HCT116 (cell line): ENCODE data around the gene RAI1.

Source experiments
- EGR1 ChIP-seq: IDR thresholded peaks from 2 replicates; pipeline ENCODE4 v1.6.1; 2012; ENCODE audit warnings: low read depth
- EZH2 ChIP-seq: fragments of 200-600 bp; sonication (generic); IDR thresholded peaks from 2 replicates; pipeline ENCODE4 v1.6.1; 2017; ENCODE audit warnings: antibody characterized with exemption, mixed run types
- EZH2phosphoT487 ChIP-seq: fragments of 200-600 bp; IDR thresholded peaks from 2 replicates; pipeline ENCODE4 v1.6.1; 2018; ENCODE audit warnings: antibody characterized with exemption, borderline replicate concordance
- JUND ChIP-seq: IDR thresholded peaks from 2 replicates; pipeline ENCODE4 v1.6.1; 2012
- POLR2A ChIP-seq: IDR thresholded peaks from 2 replicates; pipeline ENCODE4 v1.7.0; 2011; ENCODE audit warnings: borderline replicate concordance; ENCODE audit not compliant: insufficient read depth, insufficient read length; ENCODE audit errors: extremely low read depth
- POLR2AphosphoS5 ChIP-seq: IDR thresholded peaks from 2 replicates; pipeline ENCODE4 v1.6.1; 2011; ENCODE audit warnings: mild to moderate bottlenecking, low read depth, low read length, moderate library complexity
- RAD21 ChIP-seq: IDR thresholded peaks from 2 replicates; pipeline ENCODE4 v1.6.1; 2012; ENCODE audit warnings: low read depth, mild to moderate bottlenecking
- SIN3A ChIP-seq: IDR thresholded peaks from 2 replicates; pipeline ENCODE4 v1.6.1; 2012; ENCODE audit warnings: low read depth
- TCF7L2 ChIP-seq: IDR thresholded peaks from 2 replicates; pipeline ENCODE4 v1.7.0; 2011; ENCODE audit warnings: borderline replicate concordance, inconsistent platforms; ENCODE audit not compliant: insufficient read depth, insufficient read length; ENCODE audit errors: extremely low read depth
- YY1 ChIP-seq: IDR thresholded peaks from 2 replicates; pipeline ENCODE4 v1.6.1; 2011; ENCODE audit warnings: low read length, low read depth, moderate library complexity, mild to moderate bottlenecking; ENCODE audit not compliant: insufficient replicate concordance; ENCODE audit errors: extremely low read depth
- TF ChIP-seq, protein P1 (sequence below): IDR thresholded peaks from 2 replicates; pipeline ENCODE4 v1.6.1; 2012
- TF ChIP-seq, protein P2 (sequence below), 3 experiments: fragments of 200-600 bp in 1 of 3; sonication (generic) in 1 of 3; IDR thresholded peaks in 2 of 3; conservative IDR thresholded peaks in 1 of 3; 2 replicates each; pipeline ENCODE4 v1.5.1; 2012 to 2017; ENCODE audit warnings: low read depth in 2 of 3, low read length in 2 of 3, antibody characterized with exemption in 1 of 3, borderline replicate concordance in 1 of 3, control low read depth in 1 of 3, mild to moderate bottlenecking in 1 of 3, mixed read lengths in 1 of 3, mixed run types in 1 of 3, moderate library complexity in 1 of 3; ENCODE audit not compliant: insufficient read depth in 1 of 3
- TF ChIP-seq, protein P3 (sequence below): IDR thresholded peaks from 2 replicates; pipeline ENCODE4 v1.6.1; 2011; ENCODE audit warnings: mild to moderate bottlenecking, low read length, moderate library complexity; ENCODE audit not compliant: insufficient replicate concordance; ENCODE audit errors: extremely low read depth
- TF ChIP-seq, protein P4 (sequence below): IDR thresholded peaks from 2 replicates; pipeline ENCODE4 v1.6.1; 2012; ENCODE audit warnings: low read depth

DNA sequence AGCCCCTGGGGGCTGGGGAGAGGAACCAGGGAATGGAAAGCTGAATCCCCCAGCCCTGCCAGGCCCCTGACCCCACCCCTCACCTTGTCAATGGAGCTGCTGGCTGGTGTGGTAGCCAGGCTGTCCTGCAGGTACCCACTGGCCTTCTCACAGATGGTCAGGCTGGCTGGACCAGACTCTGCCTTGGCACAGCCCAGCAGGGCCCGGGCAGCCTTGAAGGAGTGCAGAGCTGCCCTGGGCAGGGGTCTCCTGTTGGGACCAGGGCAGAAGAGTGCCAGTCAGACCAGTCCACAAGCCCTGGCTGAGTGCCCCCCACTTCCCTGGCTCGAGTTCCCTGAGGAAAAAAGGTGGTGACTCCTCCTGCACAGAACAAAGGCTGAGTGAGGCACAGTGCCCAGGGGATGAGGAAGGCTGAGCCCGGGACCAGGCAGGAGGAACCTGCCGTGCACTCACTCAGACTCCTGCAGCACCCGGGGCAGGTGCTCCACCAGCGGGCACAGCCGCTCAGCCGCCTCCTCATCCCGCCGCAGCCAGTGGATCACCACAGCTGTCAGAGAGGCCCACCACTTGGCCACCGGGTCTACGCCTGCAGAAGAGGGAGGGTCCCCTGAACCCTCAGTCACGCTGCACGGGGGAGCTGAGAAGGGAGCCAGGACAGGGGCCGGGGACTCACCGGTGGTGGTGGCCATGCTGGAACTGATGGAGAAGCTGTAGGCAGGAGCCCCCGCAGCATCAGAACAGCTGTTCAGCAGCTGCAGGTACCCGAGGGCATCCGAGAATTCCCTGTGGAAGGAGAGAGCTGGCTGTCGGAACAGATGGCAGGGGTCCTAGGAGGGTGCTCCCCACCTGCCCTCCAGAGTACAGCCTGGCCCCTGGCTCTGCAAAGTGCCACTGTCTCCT is 133.2 kb downstream of the RAI1 start:
- TF ChIP-seq, protein P1, sequence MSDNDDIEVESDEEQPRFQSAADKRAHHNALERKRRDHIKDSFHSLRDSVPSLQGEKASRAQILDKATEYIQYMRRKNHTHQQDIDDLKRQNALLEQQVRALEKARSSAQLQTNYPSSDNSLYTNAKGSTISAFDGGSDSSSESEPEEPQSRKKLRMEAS = no peak
- no peak for TF ChIP-seq EZH2phosphoT487
- no peak for TF ChIP-seq POLR2A
- TF ChIP-seq, protein P2, sequence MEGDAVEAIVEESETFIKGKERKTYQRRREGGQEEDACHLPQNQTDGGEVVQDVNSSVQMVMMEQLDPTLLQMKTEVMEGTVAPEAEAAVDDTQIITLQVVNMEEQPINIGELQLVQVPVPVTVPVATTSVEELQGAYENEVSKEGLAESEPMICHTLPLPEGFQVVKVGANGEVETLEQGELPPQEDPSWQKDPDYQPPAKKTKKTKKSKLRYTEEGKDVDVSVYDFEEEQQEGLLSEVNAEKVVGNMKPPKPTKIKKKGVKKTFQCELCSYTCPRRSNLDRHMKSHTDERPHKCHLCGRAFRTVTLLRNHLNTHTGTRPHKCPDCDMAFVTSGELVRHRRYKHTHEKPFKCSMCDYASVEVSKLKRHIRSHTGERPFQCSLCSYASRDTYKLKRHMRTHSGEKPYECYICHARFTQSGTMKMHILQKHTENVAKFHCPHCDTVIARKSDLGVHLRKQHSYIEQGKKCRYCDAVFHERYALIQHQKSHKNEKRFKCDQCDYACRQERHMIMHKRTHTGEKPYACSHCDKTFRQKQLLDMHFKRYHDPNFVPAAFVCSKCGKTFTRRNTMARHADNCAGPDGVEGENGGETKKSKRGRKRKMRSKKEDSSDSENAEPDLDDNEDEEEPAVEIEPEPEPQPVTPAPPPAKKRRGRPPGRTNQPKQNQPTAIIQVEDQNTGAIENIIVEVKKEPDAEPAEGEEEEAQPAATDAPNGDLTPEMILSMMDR (IDR thresholded peaks at IDR 0.05 in 2 of 3, conservative IDR thresholded peaks at IDR 0.05 in 1 of 3; ENCODE audit: borderline replicate concordance in 1 of 3, insufficient read depth in 1 of 3, low read depth in 2 of 3, low read length in 2 of 3) = no peak
- TF ChIP-seq POLR2AphosphoS5 = no peak
- no peak for TF ChIP-seq TCF7L2
- no peak for TF ChIP-seq YY1
- TF ChIP-seq, protein P3, sequence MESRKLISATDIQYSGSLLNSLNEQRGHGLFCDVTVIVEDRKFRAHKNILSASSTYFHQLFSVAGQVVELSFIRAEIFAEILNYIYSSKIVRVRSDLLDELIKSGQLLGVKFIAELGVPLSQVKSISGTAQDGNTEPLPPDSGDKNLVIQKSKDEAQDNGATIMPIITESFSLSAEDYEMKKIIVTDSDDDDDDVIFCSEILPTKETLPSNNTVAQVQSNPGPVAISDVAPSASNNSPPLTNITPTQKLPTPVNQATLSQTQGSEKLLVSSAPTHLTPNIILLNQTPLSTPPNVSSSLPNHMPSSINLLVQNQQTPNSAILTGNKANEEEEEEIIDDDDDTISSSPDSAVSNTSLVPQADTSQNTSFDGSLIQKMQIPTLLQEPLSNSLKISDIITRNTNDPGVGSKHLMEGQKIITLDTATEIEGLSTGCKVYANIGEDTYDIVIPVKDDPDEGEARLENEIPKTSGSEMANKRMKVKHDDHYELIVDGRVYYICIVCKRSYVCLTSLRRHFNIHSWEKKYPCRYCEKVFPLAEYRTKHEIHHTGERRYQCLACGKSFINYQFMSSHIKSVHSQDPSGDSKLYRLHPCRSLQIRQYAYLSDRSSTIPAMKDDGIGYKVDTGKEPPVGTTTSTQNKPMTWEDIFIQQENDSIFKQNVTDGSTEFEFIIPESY = no peak
- TF ChIP-seq, protein P4, sequence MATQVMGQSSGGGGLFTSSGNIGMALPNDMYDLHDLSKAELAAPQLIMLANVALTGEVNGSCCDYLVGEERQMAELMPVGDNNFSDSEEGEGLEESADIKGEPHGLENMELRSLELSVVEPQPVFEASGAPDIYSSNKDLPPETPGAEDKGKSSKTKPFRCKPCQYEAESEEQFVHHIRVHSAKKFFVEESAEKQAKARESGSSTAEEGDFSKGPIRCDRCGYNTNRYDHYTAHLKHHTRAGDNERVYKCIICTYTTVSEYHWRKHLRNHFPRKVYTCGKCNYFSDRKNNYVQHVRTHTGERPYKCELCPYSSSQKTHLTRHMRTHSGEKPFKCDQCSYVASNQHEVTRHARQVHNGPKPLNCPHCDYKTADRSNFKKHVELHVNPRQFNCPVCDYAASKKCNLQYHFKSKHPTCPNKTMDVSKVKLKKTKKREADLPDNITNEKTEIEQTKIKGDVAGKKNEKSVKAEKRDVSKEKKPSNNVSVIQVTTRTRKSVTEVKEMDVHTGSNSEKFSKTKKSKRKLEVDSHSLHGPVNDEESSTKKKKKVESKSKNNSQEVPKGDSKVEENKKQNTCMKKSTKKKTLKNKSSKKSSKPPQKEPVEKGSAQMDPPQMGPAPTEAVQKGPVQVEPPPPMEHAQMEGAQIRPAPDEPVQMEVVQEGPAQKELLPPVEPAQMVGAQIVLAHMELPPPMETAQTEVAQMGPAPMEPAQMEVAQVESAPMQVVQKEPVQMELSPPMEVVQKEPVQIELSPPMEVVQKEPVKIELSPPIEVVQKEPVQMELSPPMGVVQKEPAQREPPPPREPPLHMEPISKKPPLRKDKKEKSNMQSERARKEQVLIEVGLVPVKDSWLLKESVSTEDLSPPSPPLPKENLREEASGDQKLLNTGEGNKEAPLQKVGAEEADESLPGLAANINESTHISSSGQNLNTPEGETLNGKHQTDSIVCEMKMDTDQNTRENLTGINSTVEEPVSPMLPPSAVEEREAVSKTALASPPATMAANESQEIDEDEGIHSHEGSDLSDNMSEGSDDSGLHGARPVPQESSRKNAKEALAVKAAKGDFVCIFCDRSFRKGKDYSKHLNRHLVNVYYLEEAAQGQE = no peak
- no peak for TF ChIP-seq EZH2
- no peak for TF ChIP-seq EGR1
- TF ChIP-seq SIN3A = no peak
- TF ChIP-seq RAD21 = no peak
- no peak for TF ChIP-seq JUND
